HUES6 (cell line): ENCODE measurements around the gene CELSR2.
"Not testable (repeated sequence)": the region's sequence is repeated elsewhere in the genome, so short reads cannot be mapped to it uniquely, and the experiment has no call there.

Source experiments
- H3K27ac ChIP-seq: 2 replicates; pipeline ENCODE4 v1.7.0; 2013; ENCODE audit warnings: low read depth, mild to moderate bottlenecking, low read length, inconsistent platforms
- H3K27me3 ChIP-seq: 2 replicates; pipeline ENCODE4 v1.6.1; 2013; ENCODE audit warnings: low read length; ENCODE audit not compliant: control insufficient read depth, insufficient read depth
- H3K36me3 ChIP-seq: 2 replicates; pipeline ENCODE4 v1.6.1; 2013; ENCODE audit warnings: low read length; ENCODE audit not compliant: control insufficient read depth, insufficient read depth
- H3K4me1 ChIP-seq: 2 replicates; pipeline ENCODE4 v1.6.1; 2013; ENCODE audit warnings: low read length; ENCODE audit not compliant: control insufficient read depth, insufficient read depth
- H3K4me3 ChIP-seq: 2 replicates; pipeline ENCODE4 v1.5.1; 2013; ENCODE audit warnings: low read depth, low read length
- H3K9ac ChIP-seq: one replicate; pipeline ENCODE4 v1.6.1; 2013; ENCODE audit warnings: mild to moderate bottlenecking, low read length
- H3K9me3 ChIP-seq: 2 replicates; pipeline ENCODE4 v1.6.1; 2013; ENCODE audit warnings: low read depth, low read length; ENCODE audit not compliant: control insufficient read depth, insufficient read depth

CELSR2 gene

DNA sequence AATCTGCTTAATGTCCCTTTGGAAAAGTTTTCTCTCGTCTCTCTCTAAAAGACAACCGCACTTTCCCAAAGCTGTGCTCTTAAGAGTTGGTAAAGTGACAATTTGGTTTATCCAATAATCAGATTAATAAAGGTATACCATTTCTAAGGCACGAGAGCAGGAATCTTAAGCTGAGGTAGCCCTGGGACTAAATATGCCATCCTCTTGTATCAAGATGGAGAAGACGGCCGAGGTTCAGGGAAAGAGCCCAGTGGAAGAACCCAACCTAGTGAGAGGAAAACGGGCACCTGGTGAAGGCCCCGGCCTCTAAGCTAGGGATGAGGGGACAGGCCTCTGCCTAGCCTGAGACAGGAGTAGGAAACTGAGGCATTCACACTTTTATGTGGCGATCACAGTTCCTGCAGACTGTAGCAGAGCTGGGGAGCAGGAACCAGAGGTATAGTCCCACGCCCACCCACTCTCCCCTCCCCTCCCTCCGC is 36.0 kb upstream of the CELSR2 start:
- no peak overlapping the region; the same call in 1 of the 2 replicates for H3K27ac ChIP-seq
- H3K9me3 ChIP-seq = no peaks in the 10 kb centered on the region
- H3K36me3 ChIP-seq = peaks cover 12% of the 10 kb centered on the region
- peak overlapping the region; percentile 98 for H3K4me3 ChIP-seq
- no peaks in the 10 kb centered on the region for H3K27me3 ChIP-seq
- H3K4me1 ChIP-seq = peaks cover 13% of the 10 kb centered on the region; the same call in 1 of the 2 replicates
- H3K9ac ChIP-seq = peak overlapping the region; percentile 69

DNA sequence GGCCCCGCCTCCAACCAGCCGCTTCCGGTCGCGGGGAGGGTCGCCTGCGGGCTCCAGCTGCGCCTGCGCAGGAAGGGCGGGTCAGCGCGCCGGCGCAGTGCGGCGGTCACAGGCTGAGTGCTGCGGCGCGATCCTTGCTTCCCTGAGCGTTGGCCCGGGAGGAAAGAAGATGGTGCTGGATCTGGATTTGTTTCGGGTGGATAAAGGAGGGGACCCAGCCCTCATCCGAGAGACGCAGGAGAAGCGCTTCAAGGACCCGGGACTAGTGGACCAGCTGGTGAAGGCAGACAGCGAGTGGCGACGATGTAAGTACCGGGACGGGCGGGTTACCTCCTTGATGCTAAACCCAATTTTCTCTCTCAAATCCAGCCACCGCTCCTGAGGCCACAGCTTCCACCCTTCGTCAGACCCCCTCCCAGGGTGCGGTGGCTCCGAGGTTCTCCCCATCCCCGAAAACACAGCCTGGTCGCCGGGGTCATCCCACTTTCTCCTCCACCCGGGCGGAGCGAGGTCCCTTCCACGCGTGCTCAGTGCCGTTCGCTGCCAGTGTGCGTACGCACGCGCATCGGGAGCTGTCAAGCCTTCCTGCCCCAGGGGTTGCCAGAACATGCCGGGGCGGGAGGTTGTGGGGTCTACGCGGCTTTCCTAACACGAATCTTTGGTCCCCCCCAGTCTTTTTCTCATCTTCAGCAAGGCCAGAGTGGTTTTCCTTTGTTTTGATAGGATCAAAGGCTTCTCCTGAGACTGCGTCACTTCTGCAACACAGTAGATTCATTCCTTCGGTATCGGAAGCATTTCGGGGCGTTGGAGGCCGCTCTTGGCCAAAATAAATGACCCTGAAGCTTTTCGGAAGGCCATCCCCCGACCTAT is 35.3 kb upstream of the CELSR2 start, which contains the start of gene SARS1:
Gene SARS1 (plus strand): TSS at position 95 of the 870 bp plus-strand sequence. CDS start 75 bp downstream, at position 170.
- Histone ChIP-seq H3K36me3 (peaks cover 15% of the 10 kb centered on the region), H3K9me3 (no peaks in the 10 kb centered on the region), H3K27me3 (no peaks in the 10 kb centered on the region), H3K4me3 (peak within 1 kb of the TSS; percentile 98), H3K9ac (peak within 1 kb of the TSS; percentile 93), H3K27ac (peak within 1 kb of the TSS; percentile 66), H3K4me1 (peaks cover 13% of the 10 kb centered on the region; the same call in 1 of the 2 replicates)

DNA sequence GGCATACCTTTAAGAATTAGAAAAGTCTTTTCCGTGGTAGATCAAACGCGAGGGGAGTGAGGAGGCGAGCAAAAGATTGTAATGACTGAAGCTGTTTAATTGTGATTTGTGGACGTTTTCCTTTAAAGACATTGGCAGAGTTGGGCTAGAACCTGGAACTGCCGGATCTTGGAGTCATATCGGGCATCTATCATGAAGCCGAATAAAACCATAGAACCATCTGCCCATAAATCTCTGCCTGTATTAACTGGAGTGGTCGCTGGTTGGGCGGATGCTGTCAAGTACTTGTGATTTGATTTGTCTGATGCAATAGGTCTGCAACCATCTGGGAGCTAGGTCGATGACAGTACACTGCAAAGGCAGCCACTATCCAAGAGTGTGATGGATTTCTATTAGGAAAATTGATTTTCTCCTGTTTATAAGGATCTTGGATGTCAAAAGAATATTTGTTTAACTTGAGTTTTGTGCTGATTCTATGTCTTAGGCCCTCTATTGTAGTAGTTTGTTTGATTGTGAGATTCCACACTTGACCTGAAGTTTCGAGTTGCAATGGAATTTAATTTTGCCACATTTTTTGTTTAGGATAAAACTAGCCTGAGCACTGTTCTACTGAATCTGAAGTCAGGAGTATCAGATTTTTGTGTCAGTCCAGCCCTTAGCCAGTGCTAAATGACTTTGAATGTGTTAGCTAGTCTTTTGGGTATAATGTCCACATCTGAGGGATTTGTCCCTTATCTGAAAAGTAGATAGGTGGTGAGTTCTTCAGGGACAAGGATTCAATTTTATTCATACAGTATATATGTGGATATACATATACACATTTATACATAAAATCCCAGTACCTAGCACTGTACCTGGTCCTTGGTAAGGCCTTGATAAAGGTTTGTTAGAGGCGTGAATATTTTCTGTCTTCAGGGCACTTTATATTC is 34.4 kb upstream of the CELSR2 start:
- Histone ChIP-seq H3K9ac (peak overlapping the region; percentile 93), H3K36me3 (peaks cover 15% of the 10 kb centered on the region), H3K4me3 (peak overlapping the region; percentile 98), H3K9me3 (no peaks in the 10 kb centered on the region), H3K27me3 (no peaks in the 10 kb centered on the region), H3K27ac (peak overlapping the region; percentile 66), H3K4me1 (peaks cover 13% of the 10 kb centered on the region; the same call in 1 of the 2 replicates)

GRCh38 chr1:109216662-109217061 is 32.7 kb upstream of the CELSR2 start:
- H3K9ac ChIP-seq = no peak overlapping the region
- H3K27ac ChIP-seq = no peak overlapping the region
- H3K4me3 ChIP-seq = no peak overlapping the region
- H3K27me3 ChIP-seq = no peaks in the 10 kb centered on the region
- peaks cover 23% of the 10 kb centered on the region for H3K36me3 ChIP-seq
- no peaks in the 10 kb centered on the region for H3K9me3 ChIP-seq
- peaks cover 13% of the 10 kb centered on the region; the same call in 1 of the 2 replicates for H3K4me1 ChIP-seq

- H3K9me3 ChIP-seq = no peaks in the 10 kb centered on the region
- no peak overlapping the region for H3K4me3 ChIP-seq
- no peak overlapping the region for H3K9ac ChIP-seq
- no peaks in the 10 kb centered on the region for H3K27me3 ChIP-seq
- no peak overlapping the region for H3K27ac ChIP-seq
- H3K36me3 ChIP-seq = peaks cover 28% of the 10 kb centered on the region
- peaks cover 9% of the 10 kb centered on the region; the same call in 1 of the 2 replicates for H3K4me1 ChIP-seq
Measured at GRCh38 chr1:109218516-109218915, 30.8 kb upstream of the CELSR2 start.

GRCh38 chr1:109221201-109221600 is 28.1 kb upstream of the CELSR2 start:
- H3K36me3 ChIP-seq = peaks cover 24% of the 10 kb centered on the region
- H3K4me1 ChIP-seq, H3K27ac ChIP-seq, H3K27me3 ChIP-seq, H3K4me3 ChIP-seq, H3K9ac ChIP-seq, H3K9me3 ChIP-seq: not testable (repeated sequence)

DNA sequence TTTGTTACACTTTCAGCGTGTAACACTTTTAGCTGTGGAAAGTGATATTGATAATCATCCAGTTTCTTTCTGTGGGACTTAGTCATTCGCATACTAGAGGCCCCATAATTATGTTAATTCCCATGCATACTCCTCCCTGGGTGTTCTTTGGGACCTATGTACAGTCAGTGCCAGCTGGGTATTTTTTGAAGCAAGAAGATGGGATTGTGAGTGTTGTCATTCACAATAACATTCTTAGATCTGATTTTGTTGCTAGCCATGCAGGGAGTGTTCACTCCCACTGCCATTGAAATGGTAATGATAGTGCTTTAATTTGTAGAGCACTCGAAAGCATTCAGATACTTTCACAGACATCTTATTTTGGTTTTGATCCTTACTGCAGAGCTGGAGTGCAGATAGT is 24.0 kb upstream of the CELSR2 start:
- Histone ChIP-seq H3K4me3 (no peak overlapping the region), H3K36me3 (peaks cover 20% of the 10 kb centered on the region), H3K27ac (no peak overlapping the region), H3K27me3 (no peaks in the 10 kb centered on the region), H3K9ac (no peak overlapping the region), H3K9me3 (no peaks in the 10 kb centered on the region), H3K4me1 (peaks cover 29% of the 10 kb centered on the region)

DNA sequence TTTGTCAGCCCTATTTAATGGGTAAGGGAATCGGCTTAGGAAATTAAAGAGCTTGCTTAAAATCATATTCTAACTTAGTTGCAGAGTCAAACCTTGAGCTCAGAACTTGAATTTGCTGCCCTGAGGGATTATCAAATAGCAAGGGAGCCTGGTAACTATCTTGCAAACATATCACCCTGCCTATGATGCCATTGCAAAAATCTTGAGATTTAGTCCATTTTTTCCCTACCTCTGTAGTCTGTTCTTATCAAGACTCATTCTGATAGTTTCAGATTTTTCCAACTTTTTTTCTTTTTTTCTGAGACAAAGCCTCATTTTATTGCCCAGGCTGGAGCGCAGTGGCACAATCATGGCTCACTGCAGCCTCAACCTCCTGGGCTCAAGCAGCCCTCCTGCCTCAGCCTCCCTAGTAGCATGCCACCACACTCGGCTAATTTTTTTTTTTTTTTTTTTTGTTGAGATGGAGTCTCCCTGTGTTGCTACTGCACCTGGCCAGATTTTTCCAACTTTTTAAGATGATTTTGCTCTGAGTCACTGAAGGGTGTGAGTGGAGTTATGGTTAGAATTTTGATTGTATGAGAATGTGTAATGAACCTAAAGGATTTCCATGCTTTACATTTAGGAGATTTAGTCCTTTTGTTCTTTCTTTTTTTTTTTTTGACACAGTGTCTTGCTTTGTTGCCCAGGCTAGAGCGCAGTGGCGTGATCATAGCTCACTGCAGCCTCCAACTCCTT is 23.5 kb upstream of the CELSR2 start:
- Histone ChIP-seq H3K27ac (no peak overlapping the region), H3K9ac (no peak overlapping the region), H3K4me1 (peaks cover 34% of the 10 kb centered on the region), H3K27me3 (no peaks in the 10 kb centered on the region), H3K9me3 (no peaks in the 10 kb centered on the region), H3K36me3 (peaks cover 25% of the 10 kb centered on the region), H3K4me3 (no peak overlapping the region)

DNA sequence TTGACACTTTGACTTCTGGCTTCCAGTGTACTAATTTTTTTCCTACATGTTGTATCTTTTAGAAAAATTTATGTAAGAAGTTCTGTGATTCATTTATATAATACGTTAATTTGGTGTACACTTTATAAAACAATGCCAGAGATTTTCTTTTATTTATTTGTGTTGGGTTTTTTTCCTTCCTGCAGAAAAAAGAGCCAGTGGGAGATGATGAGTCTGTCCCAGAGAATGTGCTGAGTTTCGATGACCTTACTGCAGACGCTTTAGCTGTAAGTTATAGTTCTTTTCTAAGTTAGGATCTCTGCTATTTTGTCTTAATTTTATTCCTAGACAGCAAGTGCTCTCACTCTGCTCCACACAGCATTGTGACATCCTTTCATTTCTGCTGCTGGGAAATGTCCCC is 21.2 kb upstream of the CELSR2 start:
- Histone ChIP-seq H3K36me3 (peaks cover 38% of the 10 kb centered on the region), H3K27ac (no peak overlapping the region), H3K4me3 (no peak overlapping the region), H3K9me3 (no peaks in the 10 kb centered on the region), H3K27me3 (no peaks in the 10 kb centered on the region), H3K9ac (no peak overlapping the region), H3K4me1 (peaks cover 40% of the 10 kb centered on the region)

- peak overlapping the region; percentile 50 for H3K9ac ChIP-seq
- peaks cover 40% of the 10 kb centered on the region for H3K4me1 ChIP-seq
- peak overlapping the region; percentile 35 for H3K4me3 ChIP-seq
- peak overlapping the region; percentile 92 for H3K27ac ChIP-seq
- H3K27me3 ChIP-seq = no peaks in the 10 kb centered on the region
- H3K36me3 ChIP-seq = peaks cover 46% of the 10 kb centered on the region
- H3K9me3 ChIP-seq = no peaks in the 10 kb centered on the region
Measured at GRCh38 chr1:109229531-109230127, 19.7 kb upstream of the CELSR2 start.
